ENCODE results near the gene SH3BP1. TPM values are rescaled to one million over a fixed set of nuclear protein-coding genes. Genes with fewer than 3 reads are reported as not detected.

SH3BP1 gene
- total RNA-seq, 1 experiment from 2014 or later = 39.4 TPM

- TF ChIP-seq FOXP4 (CRISPR knock-in tag; IDR thresholded peaks at IDR 0.05) = no peak
- TF ChIP-seq OVOL2 (CRISPR knock-in tag; IDR thresholded peaks at IDR 0.05; ENCODE audit: borderline replicate concordance) = no peak
- TF ChIP-seq ESRRA (CRISPR knock-in tag; IDR thresholded peaks at IDR 0.05; ENCODE audit: borderline replicate concordance) = no peak
- TF ChIP-seq ZBTB43 (CRISPR knock-in tag; IDR thresholded peaks at IDR 0.05) = peak; percentile 64; the same call in 1 of the 2 replicates
- no peak for TF ChIP-seq SMAD3 (CRISPR knock-in tag; IDR thresholded peaks at IDR 0.05; ENCODE audit: borderline replicate concordance)
- TF ChIP-seq ZNF423 (CRISPR knock-in tag; IDR thresholded peaks at IDR 0.05) = no peak
- peak; percentile 71 for TF ChIP-seq NFE2L1 (CRISPR knock-in tag; IDR thresholded peaks at IDR 0.05)
- TF ChIP-seq NFATC4 (CRISPR knock-in tag; IDR thresholded peaks at IDR 0.05) = no peak
- TF ChIP-seq ZNF396 (CRISPR knock-in tag; IDR thresholded peaks at IDR 0.05; ENCODE audit: borderline replicate concordance) = no peak
- no peak for TF ChIP-seq ATF3 (CRISPR knock-in tag; conservative IDR thresholded peaks at IDR 0.05)
- no peak for TF ChIP-seq NFYB (CRISPR knock-in tag; conservative IDR thresholded peaks at IDR 0.05; ENCODE audit: low read depth)
- TF ChIP-seq FOXP1 (CRISPR knock-in tag; IDR thresholded peaks at IDR 0.05; ENCODE audit: borderline replicate concordance) = peak; percentile 71; the same call in 1 of the 2 replicates
- TF ChIP-seq ZSCAN18 (CRISPR knock-in tag; IDR thresholded peaks at IDR 0.05) = no peak
These were observed 30.8 kb upstream of the SH3BP1 start, which contains the start of gene GGA1 (continued) for GRCh38 chr22:37608477-37609239.

GRCh38 chr22:37609240-37610152, 30.0 kb upstream of the SH3BP1 start:
- H3K4me1 Mint-ChIP-seq = peaks cover 18% of the 10 kb centered on the region
- peak overlapping the region; percentile 45 for H3K27ac Mint-ChIP-seq
- H3K27me3 Mint-ChIP-seq (ENCODE audit: low read depth) = no peaks in the 10 kb centered on the region
- no peaks in the 10 kb centered on the region for H3K9me3 Mint-ChIP-seq
- ChIA-PET CTCF (interaction anchor here (0.7 to 4.6 kb wide), 18 partner anchors 10 to 254 kb away, joined by 3 to 99 read pairs (median 8); partner anchors contain the start of genes LGALS2, NOL12, PDXP and SH3BP1), POLR2A (interaction anchor here (0.6 to 3.1 kb wide), 8 partner anchors 17 to 607 kb away, joined by 3 to 19 read pairs (median 6); partner anchors contain the start of genes CDC42EP1, NOL12, PDXP and TRIOBP)
- H3K4me3 Mint-ChIP-seq = peak overlapping the region; percentile 90
- DNase-seq (ENCODE audit: low spot score) = no peak
- H3K36me3 Mint-ChIP-seq = peaks cover 2% of the 10 kb centered on the region; the same call in 1 of the 2 replicates
- no peak for ATAC-seq
- TF ChIP-seq USF2 (CRISPR knock-in tag; IDR thresholded peaks at IDR 0.05) = no peak
- no peak for TF ChIP-seq AFF4 (CRISPR knock-in tag; IDR thresholded peaks at IDR 0.05; ENCODE audit: borderline replicate concordance)
- TF ChIP-seq RELA (CRISPR knock-in tag; IDR thresholded peaks at IDR 0.05; ENCODE audit: borderline replicate concordance) = no peak
- TF ChIP-seq ZNF121 (CRISPR knock-in tag; IDR thresholded peaks at IDR 0.05) = no peak
- TF ChIP-seq ZNF671 (CRISPR knock-in tag; IDR thresholded peaks at IDR 0.05) = no peak
- no peak for TF ChIP-seq FOXP4 (CRISPR knock-in tag; IDR thresholded peaks at IDR 0.05)
- TF ChIP-seq NR3C1 (CRISPR knock-in tag; conservative IDR thresholded peaks at IDR 0.05; ENCODE audit: low read depth) = no peak
- TF ChIP-seq NR2C2 (CRISPR knock-in tag; IDR thresholded peaks at IDR 0.05) = no peak
- TF ChIP-seq GABPB1 (CRISPR knock-in tag; IDR thresholded peaks at IDR 0.05) = no peak
- TF ChIP-seq ZNF416 (CRISPR knock-in tag; IDR thresholded peaks at IDR 0.05) = no peak

Measured in WTC11 (cell line).